GM18867 (cell line): ENCODE data around the gene LARP4B.

Experiments used
- ATAC-seq: cut with Tn5 transposase; IDR thresholded peaks from one replicate; pipeline ENCODE4 v1.9.1; 2021; ENCODE audit warnings: mild to moderate bottlenecking, moderate library complexity; ENCODE audit not compliant: unreplicated experiment

The LARP4B gene

DNA sequence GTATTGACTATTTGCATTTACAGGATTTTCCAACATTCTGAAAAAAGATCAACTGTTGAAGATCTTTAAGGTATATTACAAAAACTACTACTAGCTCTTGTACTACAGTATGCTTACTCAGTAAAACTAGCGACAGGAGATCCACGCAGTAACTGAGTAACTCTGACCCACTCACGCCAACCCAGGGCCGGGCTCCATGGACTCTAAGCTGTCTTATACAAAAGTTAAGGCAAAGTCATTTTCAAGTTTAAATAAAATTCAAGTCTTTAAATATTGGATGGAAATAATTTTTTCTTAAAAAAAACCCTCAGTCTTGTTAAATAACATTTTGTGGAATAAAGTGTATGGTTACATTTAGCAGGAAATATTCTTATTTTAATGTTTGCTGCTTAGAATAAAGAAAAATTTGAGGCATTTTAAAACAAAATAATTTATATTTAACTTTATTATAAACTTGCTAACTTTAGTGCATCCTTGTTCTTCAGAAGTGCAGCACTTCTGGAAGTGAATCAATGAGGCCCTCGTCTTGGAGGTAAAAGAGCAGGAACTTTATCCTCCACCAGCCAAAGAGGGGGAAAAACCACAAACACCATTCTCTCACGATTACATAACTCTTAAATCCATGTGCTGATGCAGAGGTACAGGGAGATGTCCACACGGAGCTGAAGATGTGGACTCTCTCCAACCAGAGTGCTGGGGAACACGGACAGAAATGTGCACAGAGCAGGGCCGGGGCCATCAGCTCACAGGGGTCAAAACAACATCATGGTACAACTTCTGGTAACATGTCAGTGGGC is 119.9 kb downstream of the LARP4B start:
- ATAC-seq = no peak

GRCh38 chr10:810351-810846 is 121.1 kb downstream of the LARP4B start:
- ATAC-seq = no peak

DNA sequence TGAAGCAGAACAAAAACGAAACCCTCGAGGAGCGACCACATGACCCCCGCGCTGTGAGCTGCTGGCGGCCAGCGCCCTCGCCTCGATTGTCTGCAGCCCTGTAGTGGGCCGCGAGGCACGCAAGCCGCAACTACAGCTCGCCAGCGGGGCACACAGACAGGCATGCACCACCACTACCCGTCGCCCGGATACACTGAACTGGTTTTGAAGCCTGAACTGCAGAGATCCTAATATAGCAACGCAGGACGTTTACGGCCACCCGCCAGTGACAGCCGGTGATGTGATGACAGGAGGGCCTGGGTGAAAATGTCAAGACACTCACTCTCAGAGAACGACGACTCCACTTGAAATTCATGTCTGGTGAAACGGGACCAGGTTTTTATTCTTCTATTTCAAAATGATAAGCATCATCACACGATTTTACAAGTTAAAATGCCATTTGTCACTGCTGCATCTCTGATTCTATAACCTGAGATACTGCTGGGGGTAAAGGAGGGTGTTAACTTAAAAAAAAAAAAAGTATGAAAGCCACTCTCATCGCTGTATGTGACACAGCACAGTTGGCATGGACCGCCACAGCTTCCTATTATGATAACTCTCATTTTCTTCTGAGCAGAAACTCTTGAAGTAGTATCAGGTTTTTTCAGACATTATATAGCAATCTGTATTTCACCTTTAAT is 121.7 kb downstream of the LARP4B start:
- ATAC-seq = no peak

DNA sequence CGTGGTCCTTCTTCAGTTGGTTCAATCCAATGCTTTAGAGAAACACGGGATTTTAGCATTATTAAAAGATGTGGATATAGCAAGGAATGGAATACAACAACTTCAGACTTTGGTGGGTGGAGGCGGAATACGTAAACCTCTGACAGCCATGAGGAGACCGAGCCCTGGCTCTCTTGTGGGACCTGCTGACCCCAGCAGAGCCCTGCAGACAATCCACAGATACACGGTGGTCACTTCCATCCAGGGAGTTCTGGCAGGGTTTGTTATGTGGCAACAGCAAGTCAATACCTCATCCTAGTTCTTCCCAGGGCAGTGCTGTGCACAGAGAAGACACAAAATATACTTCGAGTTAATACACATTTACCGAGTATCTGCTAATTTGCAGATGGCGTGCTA is 123.5 kb downstream of the LARP4B start:
- no peak for ATAC-seq

- no peak for ATAC-seq
Measured at GRCh38 chr10:807163-807957, 124.1 kb downstream of the LARP4B start.

DNA sequence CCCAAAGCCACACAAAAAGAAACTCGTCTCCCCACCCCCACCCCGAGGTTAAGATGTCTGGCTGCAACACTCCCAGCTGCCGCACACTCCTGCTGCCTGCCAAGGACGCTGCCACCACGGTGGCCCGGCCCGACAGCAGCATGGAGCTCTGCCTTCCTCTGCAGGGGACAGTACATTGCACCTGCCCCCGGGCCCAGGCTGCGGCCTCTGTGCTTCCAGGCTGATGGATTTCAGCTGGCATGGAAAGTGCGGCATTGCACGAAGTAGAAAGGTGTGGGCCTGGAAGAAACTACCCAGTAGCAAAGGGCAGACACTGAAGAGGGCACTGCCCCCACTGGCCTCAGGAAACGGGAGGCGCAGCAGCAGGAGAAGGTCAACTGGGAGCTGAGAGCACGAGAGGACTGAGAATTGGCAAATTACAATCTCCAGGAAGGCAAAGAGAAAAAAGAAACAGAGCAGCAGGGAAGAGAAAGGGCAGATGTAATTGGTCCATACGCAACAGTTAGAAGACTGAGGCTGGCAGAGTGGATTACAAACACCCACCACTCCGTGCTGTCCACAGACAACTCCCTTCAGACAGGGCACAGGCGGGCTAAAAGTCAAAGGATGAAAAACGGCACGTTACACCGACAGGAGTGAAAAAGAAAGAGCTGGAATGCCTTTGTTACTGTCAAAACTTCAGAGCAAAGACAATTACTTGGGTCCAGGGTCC is 124.9 kb downstream of the LARP4B start:
- no peak for ATAC-seq

GRCh38 chr10:805620-806305 is 125.7 kb downstream of the LARP4B start:
- ATAC-seq = no peak

DNA sequence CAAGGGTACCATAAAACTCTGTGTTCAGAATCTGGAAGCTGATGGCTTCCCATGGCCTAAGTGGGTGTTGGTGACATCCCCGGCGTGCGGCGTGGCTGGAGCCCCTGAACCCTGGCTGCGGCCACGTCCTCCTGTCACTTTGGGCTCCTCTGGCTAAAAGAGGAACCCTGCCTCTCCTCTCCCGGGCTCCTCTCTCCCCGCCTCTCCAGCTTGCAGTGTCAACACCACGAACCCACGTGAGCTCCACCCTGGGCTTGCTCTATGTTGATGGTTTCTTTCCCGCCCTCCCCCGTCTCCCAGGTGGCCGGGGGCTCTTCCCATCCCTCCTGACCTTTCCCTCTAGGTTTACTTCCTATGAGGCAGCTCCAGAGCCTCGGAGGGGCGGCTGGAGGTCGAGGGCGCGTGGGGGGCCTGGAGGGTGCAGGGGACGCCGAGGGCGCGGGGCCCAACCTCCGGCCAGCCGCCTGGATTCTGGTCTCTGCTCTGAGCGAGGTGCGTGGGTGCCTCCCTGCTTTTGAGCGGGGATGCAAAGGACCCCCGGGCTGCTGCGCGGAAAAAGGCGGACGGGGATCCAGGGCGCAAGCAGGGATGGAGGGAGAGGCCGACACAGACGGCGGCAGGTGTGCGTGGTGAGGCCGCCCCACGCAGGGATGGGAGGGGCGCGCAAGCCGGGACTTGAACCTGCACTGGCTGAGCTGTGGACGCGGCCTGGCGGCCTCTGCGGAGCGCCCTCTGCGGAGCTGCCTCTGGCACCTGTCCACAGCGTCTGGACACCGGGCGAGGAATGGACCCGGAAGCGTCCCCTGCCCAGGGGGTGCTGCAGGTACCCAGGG is 126.5 kb downstream of the LARP4B start:
- ATAC-seq = no peak

- ATAC-seq = no peak
Measured at GRCh38 chr10:804191-804781, 127.2 kb downstream of the LARP4B start.

- no peak for ATAC-seq
Measured at GRCh38 chr10:803041-803741, 128.3 kb downstream of the LARP4B start.

- no peak for ATAC-seq
Measured at GRCh38 chr10:802506-802905, 129.0 kb downstream of the LARP4B start.

GRCh38 chr10:797179-797578 is 134.3 kb downstream of the LARP4B start:
- no peak for ATAC-seq

GRCh38 chr10:796233-796632 is 135.3 kb downstream of the LARP4B start:
- no peak for ATAC-seq

GRCh38 chr10:794382-794956 is 137.0 kb downstream of the LARP4B start:
- ATAC-seq = no peak

- no peak for ATAC-seq
Measured at GRCh38 chr10:792792-793100, 138.8 kb downstream of the LARP4B start.

DNA sequence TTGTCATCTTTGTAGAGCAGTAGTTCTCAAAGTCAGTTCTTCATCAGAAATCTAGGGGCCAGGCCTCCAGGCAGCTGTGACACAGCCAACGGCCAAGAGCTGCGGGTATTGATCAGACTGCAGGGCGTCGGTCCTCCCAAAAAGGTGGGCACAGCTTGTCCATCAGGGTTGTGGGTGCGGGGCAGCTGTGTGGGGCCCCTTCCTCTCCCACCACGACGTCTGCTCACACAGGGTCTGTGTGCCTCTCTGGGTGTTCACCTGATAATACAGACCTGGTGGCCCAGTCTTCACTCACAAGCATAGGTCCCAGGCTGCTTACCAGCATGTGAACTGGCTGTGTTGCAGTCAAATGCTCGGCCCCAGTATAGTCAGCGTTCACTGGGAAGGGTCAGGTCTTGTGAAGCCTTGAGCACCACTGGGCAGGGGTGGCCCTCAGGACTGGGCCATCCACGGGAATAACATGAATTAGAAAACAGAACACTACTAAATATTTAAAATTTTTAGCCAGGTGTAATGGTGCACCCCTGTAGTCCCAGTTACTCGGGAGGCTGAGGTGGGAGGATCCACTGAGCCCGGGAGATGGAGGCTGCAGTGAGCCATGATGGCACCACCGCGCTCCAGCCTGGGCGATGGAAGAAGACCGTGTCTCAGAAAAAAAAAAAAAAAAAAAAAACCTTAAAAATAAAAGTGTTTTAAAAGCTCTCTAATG is 139.3 kb downstream of the LARP4B start:
- no peak for ATAC-seq

DNA sequence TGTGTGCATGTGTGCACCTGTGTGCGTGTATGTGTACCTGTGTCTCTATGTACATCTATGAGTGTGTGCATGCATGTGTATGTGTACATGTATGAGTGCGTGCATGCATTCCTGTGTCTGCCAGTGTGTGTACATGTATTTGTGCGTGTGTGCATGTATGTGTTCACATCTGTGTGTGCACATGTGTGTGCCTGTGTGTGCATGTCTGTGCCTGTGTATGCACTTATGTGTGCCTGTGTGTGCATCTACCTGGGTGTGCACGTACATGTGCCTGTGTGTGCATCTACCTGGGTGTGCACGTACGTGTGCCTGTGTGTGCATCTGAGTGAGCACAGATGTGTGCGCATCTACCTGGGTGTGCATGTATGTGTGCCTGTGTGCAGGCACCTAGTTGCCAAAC is 139.9 kb downstream of the LARP4B start:
- ATAC-seq = no peak
